Neural progenitor cell (in vitro differentiated cells): ENCODE data around the gene PAQR9. TPM values are rescaled to one million over a fixed set of nuclear protein-coding genes. Genes with fewer than 3 reads are reported as not detected.

Source experiments
- DNase-seq: peaks from one replicate; pipeline ENCODE4 v3.0.0-alpha.2; 2016; ENCODE audit warnings: low spot score
- H2AFZ ChIP-seq: fragments of 200-600 bp; sonication (generic); replicated peaks from 2 replicates; pipeline ENCODE4 v1.6.1; 2016; ENCODE audit warnings: antibody characterized with exemption
- H3F3A ChIP-seq: fragments of 200-600 bp; sonication (generic); 2 replicates; pipeline ENCODE4 v1.6.1; 2016; ENCODE audit warnings: antibody characterized with exemption, low read depth
- H3K27ac ChIP-seq: fragments of 200-600 bp; sonication (generic); 2 replicates; pipeline ENCODE4 v1.5.1; 2016; ENCODE audit warnings: mild to moderate bottlenecking
- H3K27me3 ChIP-seq: fragments of 200-600 bp; sonication (generic); 2 replicates; pipeline ENCODE4 v1.6.1; 2016; ENCODE audit warnings: mild to moderate bottlenecking, moderate library complexity
- H3K36me3 ChIP-seq: fragments of 200-600 bp; sonication (generic); 2 replicates; pipeline ENCODE4 v1.5.1; 2016
- H3K4me1 ChIP-seq: fragments of 200-600 bp; sonication (generic); 2 replicates; pipeline ENCODE4 v1.6.1; 2016; ENCODE audit warnings: mixed run types
- H3K4me2 ChIP-seq: fragments of 200-600 bp; sonication (generic); 2 replicates; pipeline ENCODE4 v1.6.1; 2016
- H3K4me3 ChIP-seq: fragments of 200-600 bp; sonication (generic); 2 replicates; pipeline ENCODE4 v1.5.1; 2016
- H3K79me2 ChIP-seq: fragments of 200-600 bp; sonication (generic); 2 replicates; pipeline ENCODE4 v1.6.1; 2016; ENCODE audit warnings: low read depth
- H3K9ac ChIP-seq: fragments of 200-600 bp; sonication (generic); 2 replicates; pipeline ENCODE4 v1.6.1; 2016
- H3K9me3 ChIP-seq: fragments of 200-600 bp; sonication (generic); 2 replicates; pipeline ENCODE4 v1.5.1; 2016; ENCODE audit warnings: low read depth
- H4K20me1 ChIP-seq: fragments of 200-600 bp; sonication (generic); 2 replicates; pipeline ENCODE4 v1.6.1; 2016; ENCODE audit warnings: low read depth
- H3K27ac Mint-ChIP-seq: 3 replicates; pipeline ENCODE4 v1.8.0; 2021; ENCODE audit warnings: mixed read lengths
- H3K27me3 Mint-ChIP-seq: 2 replicates; pipeline ENCODE4 v1.8.0; 2022; ENCODE audit warnings: low read depth, mild to moderate bottlenecking, inconsistent platforms, moderate library complexity, mixed read lengths; ENCODE audit not compliant: insufficient read depth
- H3K36me3 Mint-ChIP-seq: 3 replicates; pipeline ENCODE4 v1.8.0; 2021; ENCODE audit warnings: mixed read lengths
- H3K4me1 Mint-ChIP-seq: 3 replicates; pipeline ENCODE4 v1.8.0; 2021; ENCODE audit warnings: mixed read lengths
- H3K4me3 Mint-ChIP-seq: 3 replicates; pipeline ENCODE4 v1.8.0; 2021; ENCODE audit warnings: mild to moderate bottlenecking, moderate library complexity, mixed read lengths
- H3K9me3 Mint-ChIP-seq: 3 replicates; pipeline ENCODE4 v1.8.0; 2020; ENCODE audit warnings: mixed read lengths
- CTCF ChIP-seq: fragments of 200-600 bp; sonication (generic); IDR thresholded peaks from 2 replicates; pipeline ENCODE4 v1.5.1; 2017; ENCODE audit warnings: antibody characterized with exemption, mild to moderate bottlenecking
- EZH2 ChIP-seq: fragments of 200-600 bp; sonication (generic); IDR thresholded peaks from 2 replicates; pipeline ENCODE4 v1.6.1; 2017; ENCODE audit warnings: antibody characterized with exemption, mild to moderate bottlenecking, moderate library complexity
- EZH2phosphoT487 ChIP-seq: fragments of 200-600 bp; sonication (generic); IDR thresholded peaks from 2 replicates; pipeline ENCODE4 v1.6.1; 2017; ENCODE audit warnings: antibody characterized with exemption
- total RNA-seq: library from RNA; depleted of rRNA; stranded (reverse); fragments of >200 nt; gene quantifications from 2 replicates; pipeline ENCODE4 v1.2.3, GENCODE V29; 2015; ENCODE audit warnings: low replicate concordance

PAQR9 gene
- total RNA-seq, 1 donor from 2014 or later, result 2.2 TPM

DNA sequence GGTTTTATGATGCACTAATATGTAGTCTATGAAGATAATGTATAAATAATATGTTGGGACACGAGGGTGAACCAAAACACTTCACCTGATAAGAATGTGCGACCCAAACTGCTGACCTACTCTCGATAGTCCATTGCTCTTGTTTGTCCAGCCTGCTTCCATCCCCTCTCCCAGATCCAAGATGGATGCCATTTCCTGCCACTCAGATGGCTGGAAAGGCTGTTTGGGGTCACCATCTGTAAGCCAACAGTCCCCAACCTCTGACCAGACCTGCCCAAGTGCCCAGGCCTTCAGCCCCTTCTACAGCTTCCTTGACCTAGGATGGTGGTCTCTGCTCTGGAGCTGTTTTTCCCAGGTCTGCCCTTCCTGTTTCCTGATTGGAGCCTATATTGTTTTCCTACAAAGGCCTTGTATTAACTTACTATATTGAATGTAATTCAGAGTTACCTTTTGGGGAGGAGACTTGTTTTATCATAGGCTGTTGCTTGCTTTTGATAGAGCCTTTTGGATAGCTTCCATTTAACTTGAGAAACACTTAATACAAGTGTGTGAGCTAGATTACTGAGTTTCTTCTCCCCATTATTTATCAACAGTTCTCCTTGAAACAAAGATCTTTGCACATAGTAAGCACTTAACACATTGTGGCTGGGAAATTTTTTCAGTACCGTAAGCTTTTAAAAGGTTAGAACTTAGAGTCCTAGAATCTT lies 5.0 kb upstream of the PAQR9 start:
- peaks cover 12% of the 10 kb centered on the region for H3F3A ChIP-seq
- peaks cover 32% of the 10 kb centered on the region for H3K27me3 ChIP-seq
- H3K27me3 Mint-ChIP-seq, result peaks cover 8% of the 10 kb centered on the region
- no peaks in the 10 kb centered on the region for H4K20me1 ChIP-seq
- H3K4me1 Mint-ChIP-seq, result peaks cover 6% of the 10 kb centered on the region
- no peak overlapping the region for H2AFZ ChIP-seq
- H3K4me2 ChIP-seq, result no peak overlapping the region
- no peak overlapping the region for H3K4me3 Mint-ChIP-seq
- H3K9ac ChIP-seq, result no peak overlapping the region
- no peaks in the 10 kb centered on the region for H3K79me2 ChIP-seq
- TF ChIP-seq EZH2 (no peak), CTCF (no peak), EZH2phosphoT487 (no peak)
- no peaks in the 10 kb centered on the region for H3K36me3 ChIP-seq
- H3K4me1 ChIP-seq, result no peaks in the 10 kb centered on the region
- no peak for DNase-seq
- no peaks in the 10 kb centered on the region for H3K9me3 ChIP-seq
- H3K36me3 Mint-ChIP-seq, result peaks cover 5% of the 10 kb centered on the region
- H3K27ac ChIP-seq, result no peak overlapping the region
- no peak overlapping the region for H3K27ac Mint-ChIP-seq
- H3K9me3 Mint-ChIP-seq, result peaks cover 4% of the 10 kb centered on the region
- H3K4me3 ChIP-seq, result no peak overlapping the region

DNA sequence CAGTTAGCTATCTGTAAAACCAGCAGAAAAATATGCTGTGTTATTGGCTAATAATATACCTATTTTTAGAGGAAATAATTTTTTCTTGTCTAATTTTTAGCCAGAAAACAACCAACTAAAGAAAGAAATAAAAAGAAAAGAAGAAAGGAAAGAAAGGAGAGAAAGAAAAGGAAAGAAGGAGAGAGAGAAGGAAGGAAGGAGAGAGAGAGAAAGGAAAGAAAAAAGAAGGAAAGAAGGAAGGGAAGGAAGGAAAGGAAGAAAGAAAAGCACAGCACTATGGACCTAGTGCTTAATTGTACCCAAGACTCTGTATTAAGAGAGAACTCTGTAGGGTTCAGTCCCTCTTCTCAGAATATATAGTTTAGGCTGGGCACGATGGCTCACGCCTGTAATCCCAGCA lies 3.3 kb upstream of the PAQR9 start:
- Histone ChIP-seq H3K9me3 (no peaks in the 10 kb centered on the region), H3K27ac (no peak overlapping the region), H3K79me2 (no peaks in the 10 kb centered on the region), H3K27me3 (peaks cover 48% of the 10 kb centered on the region), H3F3A (peaks cover 17% of the 10 kb centered on the region), H3K4me2 (no peak overlapping the region), H2AFZ (no peak overlapping the region), H3K4me1 (no peaks in the 10 kb centered on the region), H4K20me1 (no peaks in the 10 kb centered on the region), H3K4me3 (no peak overlapping the region), H3K9ac (no peak overlapping the region), H3K36me3 (no peaks in the 10 kb centered on the region)
- peaks cover 13% of the 10 kb centered on the region for H3K4me1 Mint-ChIP-seq
- H3K27ac Mint-ChIP-seq, result no peak overlapping the region
- no peak for DNase-seq
- TF ChIP-seq CTCF (no peak), EZH2phosphoT487 (no peak), EZH2 (no peak)
- peaks cover 9% of the 10 kb centered on the region for H3K36me3 Mint-ChIP-seq
- peaks cover 10% of the 10 kb centered on the region for H3K9me3 Mint-ChIP-seq
- no peak overlapping the region for H3K4me3 Mint-ChIP-seq
- peaks cover 17% of the 10 kb centered on the region for H3K27me3 Mint-ChIP-seq

DNA sequence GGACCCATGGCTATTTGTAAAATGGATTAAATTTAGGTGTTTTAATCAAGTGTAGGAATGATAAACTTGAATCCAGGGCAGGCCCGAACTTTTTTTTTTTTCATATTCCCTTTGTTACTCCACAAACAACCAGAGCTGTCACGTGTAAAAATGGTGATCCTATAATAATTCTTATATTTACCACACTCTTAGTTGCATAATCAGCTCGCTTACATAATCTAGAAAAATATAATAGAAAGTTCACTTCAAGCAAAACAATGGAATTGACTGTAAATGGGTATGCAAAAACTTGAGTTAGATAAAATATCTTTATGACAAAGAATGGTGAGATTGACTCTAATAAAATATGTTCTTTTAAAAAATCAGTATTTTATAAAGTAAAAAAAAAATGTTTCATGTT lies 2.1 kb upstream of the PAQR9 start:
- Histone ChIP-seq H3K9me3 (no peaks in the 10 kb centered on the region), H3K4me3 (no peak overlapping the region), H4K20me1 (no peaks in the 10 kb centered on the region), H3K4me1 (peaks cover 3% of the 10 kb centered on the region), H3K9ac (no peak overlapping the region), H3F3A (peaks cover 23% of the 10 kb centered on the region), H3K4me2 (no peak overlapping the region), H2AFZ (no peak overlapping the region), H3K27me3 (peaks cover 60% of the 10 kb centered on the region), H3K36me3 (no peaks in the 10 kb centered on the region), H3K79me2 (no peaks in the 10 kb centered on the region), H3K27ac (no peak overlapping the region)
- no peak for TF ChIP-seq EZH2
- TF ChIP-seq CTCF, result no peak
- no peak for TF ChIP-seq EZH2phosphoT487
- no peak overlapping the region for H3K27ac Mint-ChIP-seq
- H3K9me3 Mint-ChIP-seq, result peaks cover 13% of the 10 kb centered on the region
- DNase-seq, result no peak
- H3K36me3 Mint-ChIP-seq, result peaks cover 9% of the 10 kb centered on the region
- H3K27me3 Mint-ChIP-seq, result peaks cover 19% of the 10 kb centered on the region
- peaks cover 13% of the 10 kb centered on the region for H3K4me1 Mint-ChIP-seq
- H3K4me3 Mint-ChIP-seq, result no peak overlapping the region
